OCI-LY1 (cell line): Measurements from ENCODE around the gene GAK.

Experiments used
- H2AFZ ChIP-seq: fragments of 200-600 bp; sonication (generic), shearing (Covaris generic); 2 replicates; pipeline ENCODE4 v1.6.0; 2014; ENCODE audit warnings: antibody characterized with exemption, mild to moderate bottlenecking, low read length
- H3F3A ChIP-seq: fragments of 200-600 bp; sonication (generic), shearing (Covaris generic); 2 replicates; pipeline ENCODE4 v1.6.0; 2014; ENCODE audit warnings: mild to moderate bottlenecking, antibody characterized with exemption, low read length, moderate library complexity; ENCODE audit not compliant: insufficient read depth
- H3K27ac ChIP-seq: fragments of 200-600 bp; sonication (generic); 2 replicates; pipeline ENCODE4 v1.5.1; 2014; ENCODE audit warnings: low read length, mixed run types, mild to moderate bottlenecking, low read depth; ENCODE audit not compliant: poor library complexity, severe bottlenecking
- H3K27me3 ChIP-seq: fragments of 200-600 bp; sonication (generic); 2 replicates; pipeline ENCODE4 v1.6.0; 2014; ENCODE audit warnings: antibody characterized with exemption, mild to moderate bottlenecking, low read length, moderate library complexity; ENCODE audit not compliant: insufficient read depth
- H3K36me3 ChIP-seq: fragments of 200-600 bp; sonication (generic); 2 replicates; pipeline ENCODE4 v1.6.1; 2014; ENCODE audit warnings: mild to moderate bottlenecking, antibody characterized with exemption, low read length, moderate library complexity, mixed read lengths; ENCODE audit not compliant: insufficient read depth
- H3K4me1 ChIP-seq: fragments of 200-600 bp; sonication (generic); 2 replicates; pipeline ENCODE4 v1.5.1; 2014; ENCODE audit warnings: mild to moderate bottlenecking, low read length, moderate library complexity; ENCODE audit not compliant: insufficient read depth, severe bottlenecking
- H3K4me2 ChIP-seq: fragments of 200-600 bp; sonication (generic), shearing (Covaris generic); 2 replicates; pipeline ENCODE4 v1.6.1; 2014; ENCODE audit warnings: low read length
- H3K4me3 ChIP-seq: fragments of 200-600 bp; sonication (generic); 2 replicates; pipeline ENCODE4 v1.5.1; 2014; ENCODE audit warnings: low read length, low read depth, mild to moderate bottlenecking, mixed read lengths; ENCODE audit not compliant: poor library complexity, severe bottlenecking
- H3K79me2 ChIP-seq: fragments of 200-600 bp; shearing (Covaris generic); 2 replicates; pipeline ENCODE4 v1.6.1; 2016; ENCODE audit warnings: mixed run types, low read length, mixed read lengths; ENCODE audit not compliant: insufficient read depth
- H3K9ac ChIP-seq: fragments of 200-600 bp; sonication (generic), shearing (Covaris generic); 2 replicates; pipeline ENCODE4 v1.6.1; 2014; ENCODE audit warnings: mild to moderate bottlenecking, low read length, mixed read lengths
- H3K9me2 ChIP-seq: fragments of 200-600 bp; sonication (generic), shearing (Covaris generic); 2 replicates; pipeline ENCODE4 v1.6.1; 2014; ENCODE audit warnings: low read depth, mild to moderate bottlenecking, low read length, mixed read lengths
- H3K9me3 ChIP-seq: fragments of 200-600 bp; shearing (Covaris generic); 2 replicates; pipeline ENCODE4 v1.6.1; 2014; ENCODE audit warnings: low read length, mixed read lengths
- H4K20me1 ChIP-seq: fragments of 200-600 bp; sonication (generic), shearing (Covaris generic); 2 replicates; pipeline ENCODE4 v1.6.0; 2016; ENCODE audit warnings: mild to moderate bottlenecking, low read length; ENCODE audit not compliant: insufficient read depth
- EZH2 ChIP-seq: fragments of 200-600 bp; sonication (generic), shearing (Covaris generic); IDR thresholded peaks from 2 replicates; pipeline ENCODE4 v1.8.0; 2017; ENCODE audit warnings: borderline replicate concordance, mixed run types, mild to moderate bottlenecking, antibody characterized with exemption, low read length, moderate library complexity, mixed read lengths
- TF ChIP-seq, protein P1 (sequence below): fragments of 200-600 bp; sonication (generic), shearing (Covaris generic); IDR thresholded peaks from 2 replicates; pipeline ENCODE4 v1.5.1; 2017; ENCODE audit warnings: mild to moderate bottlenecking, antibody characterized with exemption, low read length, moderate library complexity, mixed read lengths

The GAK gene

GRCh38 chr4:814312-814850 is 117.7 kb downstream of the GAK start:
- Histone ChIP-seq H3K4me2 (no peak overlapping the region), H4K20me1 (no peaks in the 10 kb centered on the region), H3K4me1 (no peaks in the 10 kb centered on the region), H3K27me3 (no peaks in the 10 kb centered on the region), H3K36me3 (no peaks in the 10 kb centered on the region), H3K27ac (no peak overlapping the region), H3K9me2 (no peaks in the 10 kb centered on the region), H3K9ac (no peak overlapping the region), H3K4me3 (no peak overlapping the region), H3F3A (no peaks in the 10 kb centered on the region), H3K9me3 (no peaks in the 10 kb centered on the region), H2AFZ (no peak overlapping the region), H3K79me2 (no peaks in the 10 kb centered on the region)
- TF ChIP-seq EZH2 = no peak
- TF ChIP-seq, protein P1, sequence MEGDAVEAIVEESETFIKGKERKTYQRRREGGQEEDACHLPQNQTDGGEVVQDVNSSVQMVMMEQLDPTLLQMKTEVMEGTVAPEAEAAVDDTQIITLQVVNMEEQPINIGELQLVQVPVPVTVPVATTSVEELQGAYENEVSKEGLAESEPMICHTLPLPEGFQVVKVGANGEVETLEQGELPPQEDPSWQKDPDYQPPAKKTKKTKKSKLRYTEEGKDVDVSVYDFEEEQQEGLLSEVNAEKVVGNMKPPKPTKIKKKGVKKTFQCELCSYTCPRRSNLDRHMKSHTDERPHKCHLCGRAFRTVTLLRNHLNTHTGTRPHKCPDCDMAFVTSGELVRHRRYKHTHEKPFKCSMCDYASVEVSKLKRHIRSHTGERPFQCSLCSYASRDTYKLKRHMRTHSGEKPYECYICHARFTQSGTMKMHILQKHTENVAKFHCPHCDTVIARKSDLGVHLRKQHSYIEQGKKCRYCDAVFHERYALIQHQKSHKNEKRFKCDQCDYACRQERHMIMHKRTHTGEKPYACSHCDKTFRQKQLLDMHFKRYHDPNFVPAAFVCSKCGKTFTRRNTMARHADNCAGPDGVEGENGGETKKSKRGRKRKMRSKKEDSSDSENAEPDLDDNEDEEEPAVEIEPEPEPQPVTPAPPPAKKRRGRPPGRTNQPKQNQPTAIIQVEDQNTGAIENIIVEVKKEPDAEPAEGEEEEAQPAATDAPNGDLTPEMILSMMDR = no peak

- no peaks in the 10 kb centered on the region for H4K20me1 ChIP-seq
- TF ChIP-seq EZH2 = no peak
- TF ChIP-seq, protein P1 = no peak
- H2AFZ ChIP-seq = no peak overlapping the region
- no peaks in the 10 kb centered on the region for H3K79me2 ChIP-seq
- H3K27me3 ChIP-seq = no peaks in the 10 kb centered on the region
- no peak overlapping the region for H3K9ac ChIP-seq
- H3K4me2 ChIP-seq = no peak overlapping the region
- H3K4me1 ChIP-seq = no peaks in the 10 kb centered on the region
- H3K36me3 ChIP-seq = no peaks in the 10 kb centered on the region
- no peaks in the 10 kb centered on the region for H3K9me2 ChIP-seq
- H3K9me3 ChIP-seq = no peaks in the 10 kb centered on the region
- H3K27ac ChIP-seq = no peak overlapping the region
- H3K4me3 ChIP-seq = no peak overlapping the region
- no peaks in the 10 kb centered on the region for H3F3A ChIP-seq
These were observed 118.2 kb downstream of the GAK start for GRCh38 chr4:813900-814299.

DNA sequence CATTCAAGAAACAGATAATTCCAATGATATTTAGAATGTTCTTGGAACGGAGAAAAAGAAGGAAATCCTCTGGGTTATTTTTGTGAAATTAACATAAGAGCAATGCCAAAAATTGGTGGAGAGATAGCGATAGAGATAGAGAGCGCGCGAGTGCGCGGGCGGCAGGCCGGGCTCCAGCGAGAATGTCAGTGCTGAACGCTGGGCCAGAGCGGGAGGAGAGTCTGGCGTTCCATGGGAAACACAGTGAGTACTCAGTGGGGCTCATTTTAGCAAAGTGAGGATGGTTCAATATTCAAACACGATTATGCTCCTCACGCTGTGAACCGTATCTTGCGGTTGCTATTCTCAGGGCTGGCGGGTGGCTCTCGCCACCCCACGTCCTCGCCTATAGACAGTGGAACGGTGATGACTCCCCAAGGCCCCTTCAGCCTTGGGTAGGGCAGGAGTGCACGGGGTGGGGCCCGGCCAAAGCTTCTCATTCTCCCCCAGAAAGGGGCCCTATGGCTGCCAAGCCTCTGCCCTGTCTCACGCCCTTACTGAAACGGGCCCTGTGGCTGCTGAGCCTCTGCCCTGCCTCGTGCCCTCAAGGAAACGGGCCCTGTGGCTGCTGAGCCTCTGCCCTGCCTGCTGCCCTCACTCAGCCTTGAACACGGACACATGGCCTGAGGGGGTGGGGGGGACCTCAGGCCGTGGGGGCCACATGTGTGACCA is 123.1 kb downstream of the GAK start:
- H3K27ac ChIP-seq = no peak overlapping the region
- no peak overlapping the region for H3K4me3 ChIP-seq
- no peak overlapping the region for H3K9ac ChIP-seq
- no peaks in the 10 kb centered on the region for H3K79me2 ChIP-seq
- no peaks in the 10 kb centered on the region for H3K36me3 ChIP-seq
- H3K4me2 ChIP-seq = no peak overlapping the region
- no peaks in the 10 kb centered on the region for H3K4me1 ChIP-seq
- no peaks in the 10 kb centered on the region for H3K9me3 ChIP-seq
- no peaks in the 10 kb centered on the region for H3K9me2 ChIP-seq
- H2AFZ ChIP-seq = no peak overlapping the region
- TF ChIP-seq EZH2 = no peak
- TF ChIP-seq, protein P1 = no peak
- H3F3A ChIP-seq = no peaks in the 10 kb centered on the region
- no peaks in the 10 kb centered on the region for H4K20me1 ChIP-seq
- no peaks in the 10 kb centered on the region for H3K27me3 ChIP-seq
